Testis (tissue), 2 donors: ENCODE data around the gene GABARAP.

Experiments
- CTCF ChIP-seq, 3 experiments: fragments of 450-650 bp in 2 of 3; fragments of 200-600 bp in 1 of 3; sonication (generic) in 1 of 3; IDR thresholded peaks; one replicate each; pipeline ENCODE4 v1.5.1; 2016 to 2019; ENCODE audit warnings: antibody characterized with exemption in 3 of 3, mild to moderate bottlenecking in 2 of 3, moderate library complexity in 1 of 3
- POLR2A ChIP-seq: fragments of 450-650 bp; IDR thresholded peaks from one replicate; pipeline ENCODE4 v1.6.1; 2017; ENCODE audit warnings: antibody characterized with exemption, mild to moderate bottlenecking, moderate library complexity

- TF ChIP-seq CTCF (IDR thresholded peaks at IDR 0.05): no peak
- no peak for TF ChIP-seq POLR2A
These were observed 39.9 kb upstream of the GABARAP start for GRCh38 chr17:7281953-7282751.
